Measurements from ENCODE around the gene NBAS.
A peak's percentile ranks its signal among the peaks of the same experiment; 100 is the strongest.
"Not testable (repeated sequence)": the region's sequence is repeated elsewhere in the genome, so short reads cannot be mapped to it uniquely, and the experiment has no call there.

The NBAS gene

GRCh38 chr2:15456352-15456751 lies 104.8 kb downstream of the NBAS start:
- no peak for DNase-seq

- no peak for DNase-seq
These were observed 110.3 kb downstream of the NBAS start for GRCh38 chr2:15450808-15451207.

- DNase-seq: peak; percentile 82 to 86
These were observed 111.4 kb downstream of the NBAS start for GRCh38 chr2:15449556-15450236.

GRCh38 chr2:15448250-15448839 lies 112.8 kb downstream of the NBAS start:
- no peak for DNase-seq

GRCh38 chr2:15447381-15447780 lies 113.8 kb downstream of the NBAS start:
- DNase-seq: no peak

GRCh38 chr2:15446961-15447360 lies 114.2 kb downstream of the NBAS start:
- no peak for DNase-seq

- no peak for DNase-seq
These were observed 115.1 kb downstream of the NBAS start for GRCh38 chr2:15445891-15446562.

GRCh38 chr2:15439768-15440524 lies 121.2 kb downstream of the NBAS start:
- DNase-seq: not testable (repeated sequence)

- DNase-seq: not testable (repeated sequence)
These were observed 121.8 kb downstream of the NBAS start for GRCh38 chr2:15439366-15439765.

- DNase-seq: no peak
These were observed 124.9 kb downstream of the NBAS start for GRCh38 chr2:15436195-15436594.

GRCh38 chr2:15435474-15435873 lies 125.7 kb downstream of the NBAS start:
- no peak for DNase-seq

GRCh38 chr2:15432642-15433256 lies 128.4 kb downstream of the NBAS start:
- no peak for DNase-seq

GRCh38 chr2:15429032-15429431 lies 132.1 kb downstream of the NBAS start:
- no peak for DNase-seq

GRCh38 chr2:15427987-15428386 lies 133.1 kb downstream of the NBAS start:
- DNase-seq: no peak

GRCh38 chr2:15426606-15427005 lies 134.5 kb downstream of the NBAS start:
- no peak for DNase-seq

- DNase-seq: no peak
These were observed 135.4 kb downstream of the NBAS start for GRCh38 chr2:15425712-15426111.

- no peak for DNase-seq
These were observed 139.4 kb downstream of the NBAS start for GRCh38 chr2:15421753-15422152.

GRCh38 chr2:15415748-15416147 lies 145.4 kb downstream of the NBAS start:
- DNase-seq: no peak

GRCh38 chr2:15412779-15413178 lies 148.4 kb downstream of the NBAS start:
- DNase-seq: no peak

- no peak for DNase-seq
These were observed 148.8 kb downstream of the NBAS start for GRCh38 chr2:15412309-15412708.

- no peak for DNase-seq
These were observed 150.2 kb downstream of the NBAS start for GRCh38 chr2:15410884-15411283.

GRCh38 chr2:15408759-15409158 lies 152.4 kb downstream of the NBAS start:
- DNase-seq: no peak

GRCh38 chr2:15407666-15408065 lies 153.5 kb downstream of the NBAS start:
- no peak for DNase-seq

All from Kasumi-1 (cell line).